NCI-H446 (cell line): ENCODE data around the gene PDP2.

Experiments
- DNase-seq, 2 experiments: peaks; one replicate each; lab custom pipeline; 2025; lab: John Stamatoyannopoulos, UW

Gene PDP2, protein sequence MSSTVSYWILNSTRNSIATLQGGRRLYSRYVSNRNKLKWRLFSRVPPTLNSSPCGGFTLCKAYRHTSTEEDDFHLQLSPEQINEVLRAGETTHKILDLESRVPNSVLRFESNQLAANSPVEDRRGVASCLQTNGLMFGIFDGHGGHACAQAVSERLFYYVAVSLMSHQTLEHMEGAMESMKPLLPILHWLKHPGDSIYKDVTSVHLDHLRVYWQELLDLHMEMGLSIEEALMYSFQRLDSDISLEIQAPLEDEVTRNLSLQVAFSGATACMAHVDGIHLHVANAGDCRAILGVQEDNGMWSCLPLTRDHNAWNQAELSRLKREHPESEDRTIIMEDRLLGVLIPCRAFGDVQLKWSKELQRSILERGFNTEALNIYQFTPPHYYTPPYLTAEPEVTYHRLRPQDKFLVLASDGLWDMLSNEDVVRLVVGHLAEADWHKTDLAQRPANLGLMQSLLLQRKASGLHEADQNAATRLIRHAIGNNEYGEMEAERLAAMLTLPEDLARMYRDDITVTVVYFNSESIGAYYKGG

GRCh38 chr16:66880288-66881013, at the start of gene PDP2:
PDP2 (plus strand) TSS chr16:66880515; CDS start chr16:66884285, 3,770 bp downstream.
- DNase-seq: peak; percentile 72 to 91

DNA sequence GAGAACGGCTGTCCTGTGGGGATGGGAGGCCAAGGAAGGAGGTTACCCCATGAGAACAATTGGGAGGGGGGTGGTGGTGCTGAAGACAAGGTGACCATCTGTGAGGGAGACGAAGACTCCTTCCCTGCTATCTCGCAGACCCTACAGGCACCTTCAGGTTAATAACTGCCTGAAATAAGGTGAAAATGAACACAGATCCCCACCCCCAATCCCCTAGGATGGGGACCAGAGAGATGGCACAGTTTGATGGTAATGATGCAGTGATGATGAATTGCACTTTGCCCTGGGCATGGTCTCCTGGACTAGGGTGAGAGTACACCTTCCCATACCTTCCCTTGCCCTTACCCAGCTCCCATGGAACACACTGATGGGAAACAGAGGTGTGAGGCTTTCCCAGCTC, 48.1 kb upstream of the PDP2 start:
- DNase-seq: no peak

DNA sequence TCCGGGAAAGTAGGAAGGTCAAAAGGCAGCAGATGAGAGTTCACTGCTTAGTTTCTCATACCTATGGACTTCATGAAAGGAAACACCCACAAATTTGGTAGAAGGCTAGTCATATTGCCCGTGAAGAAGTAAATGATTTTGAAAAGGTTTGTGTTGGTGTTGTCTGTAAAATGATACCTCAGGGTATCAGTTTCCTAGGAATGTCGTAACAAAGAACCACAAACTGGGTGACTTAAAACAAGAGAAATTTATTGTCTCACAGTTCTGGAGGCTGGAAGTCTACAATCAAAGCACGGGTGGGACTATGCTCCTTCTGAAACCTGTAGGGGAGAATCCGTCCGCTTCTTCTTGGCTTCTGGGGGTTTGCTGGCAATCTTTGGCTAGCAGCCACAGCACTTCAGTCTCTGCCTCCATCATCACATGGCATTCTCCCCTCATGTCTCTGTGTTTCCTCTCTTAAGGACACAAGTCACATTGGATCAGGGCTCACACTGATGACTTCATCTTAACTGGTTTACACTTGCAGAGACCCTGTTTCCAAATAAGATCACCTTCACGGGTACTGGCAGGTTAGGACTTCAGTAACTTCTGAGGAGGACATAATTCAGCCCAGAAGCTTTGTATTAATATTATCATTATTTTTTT, 47.5 kb upstream of the PDP2 start:
- no peak for DNase-seq

GRCh38 chr16:66834746-66835145, 45.6 kb upstream of the PDP2 start:
- no peak for DNase-seq

DNA sequence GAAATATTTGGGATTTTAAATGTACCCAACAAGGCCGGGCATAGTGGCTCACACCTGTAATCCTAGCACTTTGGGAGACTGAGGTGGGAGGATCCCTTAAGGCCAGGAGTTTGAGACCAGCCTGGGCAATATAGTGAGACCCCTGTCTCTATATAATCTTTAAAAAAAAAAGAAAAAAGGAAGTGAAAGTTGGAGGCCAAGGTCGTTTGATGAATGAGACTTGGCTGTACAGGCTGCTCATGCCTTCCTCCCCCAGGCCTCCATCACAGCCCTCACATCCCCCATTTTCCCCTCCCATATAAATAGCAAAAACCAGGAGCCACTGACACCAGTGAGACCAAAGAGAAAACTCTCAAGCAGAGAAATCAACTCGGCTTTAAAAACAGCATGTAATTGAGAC, 39.4 kb upstream of the PDP2 start:
- DNase-seq: no peak

DNA sequence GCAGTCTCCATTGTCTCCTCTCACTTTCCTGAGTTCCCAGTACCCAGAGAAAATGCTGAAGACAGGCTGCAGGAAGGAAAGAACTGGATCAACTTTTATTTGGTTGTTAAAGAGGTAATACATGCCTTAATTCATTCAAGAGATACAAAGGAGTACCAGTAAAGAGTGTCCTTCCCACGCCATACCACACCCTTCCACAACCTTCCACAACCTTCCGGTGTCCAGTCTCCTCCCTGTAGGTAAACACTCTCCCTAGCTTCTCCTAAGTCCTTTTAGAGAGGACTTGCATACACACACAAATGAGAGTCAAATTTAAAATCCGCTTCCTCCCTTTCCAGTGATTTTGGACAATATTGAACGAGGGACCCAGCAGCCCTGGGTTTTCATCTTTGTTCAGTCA, 38.9 kb upstream of the PDP2 start:
- no peak for DNase-seq

DNA sequence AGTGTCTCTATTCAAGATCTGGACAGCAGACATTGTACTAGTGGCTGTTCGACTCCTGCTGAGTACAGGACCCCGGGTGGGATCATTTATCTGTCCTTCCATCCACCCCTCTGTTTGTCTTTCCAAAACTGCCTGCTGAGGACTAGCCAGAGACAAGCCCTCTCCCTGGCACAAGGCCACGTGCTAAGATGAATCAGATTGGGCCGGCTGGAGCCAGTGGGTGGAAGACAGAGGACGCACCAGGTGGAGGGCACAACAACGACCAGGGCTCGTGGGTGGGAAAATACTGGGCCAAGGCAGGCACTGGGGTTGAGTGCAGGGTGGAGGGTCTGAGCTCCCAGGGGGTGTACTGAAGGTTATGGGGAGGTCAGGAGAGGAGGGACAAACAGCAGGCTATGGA, 37.5 kb upstream of the PDP2 start:
- peak in 1 of 2 experiments; percentile 6 for DNase-seq

GRCh38 chr16:66843191-66843590, 37.1 kb upstream of the PDP2 start:
- DNase-seq: no peak

DNA sequence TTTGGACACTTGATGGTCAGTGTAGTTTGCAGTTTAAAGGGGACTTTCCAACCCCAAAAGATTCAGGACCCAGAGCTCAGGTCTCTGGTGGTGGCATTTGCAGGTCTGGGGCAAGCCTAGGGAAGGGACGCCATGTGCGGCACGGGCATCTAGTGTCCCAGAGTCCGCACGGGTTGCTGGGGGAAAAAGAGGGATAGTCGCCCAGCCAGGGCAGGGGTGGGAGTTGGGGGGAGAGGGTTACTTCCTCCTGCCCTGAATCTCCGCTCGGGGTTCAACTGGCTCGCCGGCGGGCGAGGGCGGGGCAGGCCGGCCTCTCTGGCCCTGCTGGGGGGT, 36.3 kb upstream of the PDP2 start:
- DNase-seq: no peak

GRCh38 chr16:66844342-66845079, 35.8 kb upstream of the PDP2 start, which contains the start of gene CA7:
CA7 (plus strand) TSS chr16:66844414; CDS start chr16:66844488, 74 bp downstream.
- no peak for DNase-seq

- DNase-seq: no peak
Measured at GRCh38 chr16:66845080-66845410, 35.3 kb upstream of the PDP2 start.

GRCh38 chr16:66845791-66846221, 34.5 kb upstream of the PDP2 start:
- DNase-seq: peak in 1 of 2 experiments; percentile 26

DNA sequence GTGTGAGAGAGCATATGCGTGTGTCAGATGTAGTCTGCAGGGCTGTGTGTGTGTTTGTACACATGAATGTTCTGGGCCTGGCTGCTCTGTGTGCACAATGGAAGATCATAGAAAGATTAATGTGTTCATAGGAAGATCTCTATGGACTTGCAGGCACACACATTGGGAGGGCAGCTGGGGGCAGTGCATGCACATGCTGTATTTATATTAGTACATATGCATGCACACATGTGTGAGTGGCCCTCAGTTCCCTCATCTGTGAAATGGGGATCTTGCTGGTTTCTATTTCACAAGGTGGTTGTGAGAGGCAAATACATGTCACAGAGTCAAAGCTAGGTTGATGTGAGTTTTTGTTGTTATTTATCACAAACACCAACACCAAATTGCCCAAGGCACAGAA, 34.0 kb upstream of the PDP2 start:
- no peak for DNase-seq

DNA sequence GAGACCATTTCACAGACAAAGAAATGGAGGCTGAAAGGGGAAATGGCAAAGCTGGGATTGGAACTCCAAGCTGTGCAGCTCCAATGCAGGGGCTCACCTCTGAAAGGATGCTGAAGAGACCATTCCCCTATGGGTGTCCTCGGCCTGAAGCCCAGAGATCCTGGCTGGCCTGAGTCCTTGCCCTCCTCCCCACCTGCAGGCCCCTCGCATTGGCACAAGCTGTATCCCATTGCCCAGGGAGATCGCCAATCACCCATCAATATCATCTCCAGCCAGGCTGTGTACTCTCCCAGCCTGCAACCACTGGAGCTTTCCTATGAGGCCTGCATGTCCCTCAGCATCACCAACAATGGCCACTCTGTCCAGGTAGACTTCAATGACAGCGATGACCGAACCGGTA, 33.5 kb upstream of the PDP2 start:
- no peak for DNase-seq

DNA sequence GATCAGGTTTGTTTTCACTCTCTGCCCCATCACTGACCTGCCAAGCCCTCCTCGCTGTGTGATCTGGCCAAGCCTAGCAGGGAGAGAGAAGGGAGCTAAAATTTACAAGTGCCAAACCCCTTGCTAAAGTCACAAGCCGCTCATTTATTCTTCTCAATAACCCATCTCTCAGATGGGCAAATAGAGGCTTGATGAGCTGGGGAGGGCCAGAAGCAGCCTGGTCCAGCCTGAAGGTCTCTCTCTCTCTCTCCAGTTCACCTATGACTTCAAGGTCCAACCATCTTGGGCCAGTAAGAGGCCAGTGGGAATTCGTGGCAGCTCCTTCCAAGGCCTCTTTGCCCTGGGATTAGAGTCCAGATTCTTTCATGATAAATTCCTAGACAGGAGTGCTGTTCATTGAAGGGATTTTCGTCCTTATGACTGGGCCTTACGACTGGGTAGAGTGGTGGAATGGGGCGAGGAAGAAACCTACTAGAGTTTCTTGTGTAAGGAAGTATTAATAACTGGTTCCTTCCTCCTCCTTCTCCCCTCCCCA, 32.7 kb upstream of the PDP2 start:
- DNase-seq: no peak

- DNase-seq: no peak
Measured at GRCh38 chr16:66848172-66848571, 32.1 kb upstream of the PDP2 start.

- DNase-seq: no peak
Measured at GRCh38 chr16:66849021-66849420, 31.3 kb upstream of the PDP2 start.

DNA sequence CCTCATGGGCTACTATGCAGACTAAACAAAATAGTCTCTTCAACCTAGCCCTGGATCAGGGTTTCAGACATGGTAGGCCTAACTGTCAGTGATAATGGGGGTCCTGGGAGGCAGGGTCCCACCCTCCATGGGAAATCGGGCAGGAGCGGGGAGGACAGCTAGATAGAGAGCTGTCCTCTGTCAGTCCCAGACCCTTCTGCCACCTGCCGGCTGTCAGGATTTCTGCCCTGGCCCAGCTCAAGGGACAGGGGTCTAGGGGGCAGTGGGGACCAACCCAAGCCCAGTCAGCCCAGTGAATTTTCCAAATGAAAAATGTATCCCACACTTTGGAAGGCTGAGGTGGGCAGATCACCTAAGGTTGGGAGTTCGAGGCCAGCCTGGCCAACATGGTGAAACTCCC, 30.8 kb upstream of the PDP2 start:
- DNase-seq: no peak

DNA sequence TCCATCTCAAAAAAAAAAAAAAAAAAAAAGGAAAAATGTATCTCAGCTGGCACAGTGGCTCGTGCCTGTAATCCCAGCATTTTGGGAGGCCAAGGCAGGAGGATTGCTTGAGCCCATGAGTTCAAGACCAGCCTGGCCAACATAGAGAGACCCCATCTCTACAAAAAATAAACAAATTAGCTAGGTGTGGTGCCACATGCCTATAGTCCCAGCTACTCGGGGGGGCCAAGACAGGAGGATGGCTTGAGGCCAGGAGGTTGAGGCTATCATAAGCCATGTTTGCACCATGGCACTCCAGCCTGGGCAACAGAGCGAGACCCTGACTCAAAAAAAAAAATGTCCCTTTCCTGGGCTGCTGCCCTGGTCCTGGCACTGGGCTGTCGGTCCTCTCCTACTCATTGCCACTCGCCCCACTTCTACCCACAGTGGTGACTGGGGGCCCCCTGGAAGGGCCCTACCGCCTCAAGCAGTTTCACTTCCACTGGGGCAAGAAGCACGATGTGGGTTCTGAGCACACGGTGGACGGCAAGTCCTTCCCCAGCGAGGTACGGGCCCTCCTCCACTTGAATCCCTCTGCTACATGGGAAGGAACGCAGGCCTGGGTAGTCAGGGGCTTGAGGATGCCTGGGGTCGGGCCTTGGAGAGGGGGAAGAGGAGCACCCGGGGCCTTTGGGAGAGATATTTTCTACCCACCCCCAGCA, 30.1 kb upstream of the PDP2 start:
- DNase-seq: no peak

DNA sequence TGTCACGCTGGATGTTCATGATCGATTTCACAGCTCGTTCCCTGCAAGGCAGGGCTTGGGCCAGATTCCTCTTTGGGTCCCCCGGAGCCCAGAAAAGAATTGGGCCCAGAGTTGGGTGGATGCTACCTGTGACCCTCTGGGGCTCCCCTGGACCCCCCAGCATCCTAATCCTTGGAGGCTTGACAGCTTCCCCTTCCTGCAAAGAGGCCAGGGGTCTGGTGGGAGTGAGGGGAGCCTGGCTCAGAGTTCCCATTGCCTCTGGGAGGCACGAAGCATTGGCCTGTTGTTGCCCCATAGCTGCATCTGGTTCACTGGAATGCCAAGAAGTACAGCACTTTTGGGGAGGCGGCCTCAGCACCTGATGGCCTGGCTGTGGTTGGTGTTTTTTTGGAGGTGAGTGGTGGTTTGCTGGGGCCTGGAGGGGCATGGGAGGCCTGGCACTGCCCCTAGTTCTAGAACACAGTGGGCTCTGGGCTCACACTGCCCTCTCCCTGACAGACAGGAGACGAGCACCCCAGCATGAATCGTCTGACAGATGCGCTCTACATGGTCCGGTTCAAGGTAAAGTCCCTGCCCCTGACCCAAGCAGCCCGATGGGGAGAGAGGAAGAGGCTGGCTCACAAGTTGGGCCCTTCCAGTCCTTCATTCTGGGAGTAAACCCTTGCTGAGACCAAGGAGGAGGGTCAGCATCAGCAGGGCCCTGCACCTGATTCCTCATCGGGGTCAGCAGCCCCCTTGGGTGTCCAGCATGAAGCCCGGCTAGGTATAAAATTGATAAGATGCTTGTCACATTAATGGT, 28.9 kb upstream of the PDP2 start:
- DNase-seq: no peak
